ENCODE results near the gene OSM. TPM values are rescaled to one million over a fixed set of nuclear protein-coding genes. Genes with fewer than 3 reads are reported as not detected.

The OSM gene
- total RNA-seq, 4 donors from 2014 or later = 4.1 to 7.7 TPM; not detected in 2

DNA sequence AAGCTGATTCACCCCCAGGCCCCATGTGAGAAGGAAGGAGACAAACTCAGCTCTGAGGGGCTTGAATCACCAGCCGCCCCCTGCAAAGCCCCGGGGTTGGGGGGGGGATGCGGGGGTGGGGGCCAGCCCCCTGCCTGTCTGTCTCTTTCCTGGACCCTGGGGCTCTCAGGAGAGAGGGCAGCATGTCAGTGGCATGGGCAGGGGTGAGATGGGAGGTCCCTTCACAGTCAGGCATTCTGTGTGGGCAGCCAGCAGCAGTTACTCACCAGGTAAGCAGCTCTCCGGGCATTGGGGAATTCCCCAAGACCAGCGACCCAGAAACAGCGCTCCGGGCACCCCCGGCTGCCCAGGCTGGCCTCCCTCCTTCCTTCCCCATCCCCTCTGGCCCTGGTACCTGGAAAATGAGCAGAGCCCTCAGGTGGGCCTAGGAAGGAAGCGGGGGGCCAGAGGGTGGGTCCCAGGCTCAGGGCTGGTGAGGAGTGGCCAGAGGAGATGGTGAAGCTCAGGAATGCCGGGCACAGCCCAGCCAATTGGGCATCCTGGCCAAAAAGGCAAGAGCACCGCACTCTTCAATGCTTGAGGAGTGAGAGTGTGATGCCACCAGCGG, 15.9 kb downstream of the OSM start:
- H3K27me3 ChIP-seq = peaks cover 42% of the 10 kb centered on the region
- ATAC-seq = no peak

DNA sequence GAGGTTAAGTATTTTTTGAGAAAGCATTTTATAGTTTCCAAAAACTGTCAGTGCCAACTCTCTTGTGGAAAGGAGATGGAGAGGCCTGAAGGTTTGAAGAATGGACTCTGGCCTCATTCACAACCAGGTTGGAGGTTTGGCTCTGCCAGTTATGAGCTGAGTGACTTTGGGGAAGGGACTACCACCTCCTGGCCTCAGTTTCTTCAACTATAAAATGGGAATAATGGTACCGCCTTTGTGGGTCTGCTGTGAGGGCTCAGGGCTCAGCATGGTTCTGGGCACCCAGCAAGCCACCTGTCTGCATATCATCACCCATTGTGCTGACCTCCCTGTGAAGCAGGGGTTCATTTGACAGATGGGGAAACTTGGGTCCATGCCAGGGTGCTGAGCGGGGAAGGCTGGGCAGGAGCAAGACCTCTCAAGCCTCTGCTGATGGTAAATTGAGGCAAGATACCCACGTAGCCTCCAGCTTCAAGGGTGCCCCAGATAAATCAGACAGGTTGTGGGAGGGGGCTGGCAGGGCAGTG, 16.5 kb downstream of the OSM start:
- ATAC-seq = no peak
- no peak for TF ChIP-seq POLR2A (IDR thresholded peaks at IDR 0.05)
- TF ChIP-seq EP300 (IDR thresholded peaks at IDR 0.05) = no peak
- no peak for TF ChIP-seq POLR2AphosphoS5 (IDR thresholded peaks at IDR 0.05)
- TF ChIP-seq, protein P1, sequence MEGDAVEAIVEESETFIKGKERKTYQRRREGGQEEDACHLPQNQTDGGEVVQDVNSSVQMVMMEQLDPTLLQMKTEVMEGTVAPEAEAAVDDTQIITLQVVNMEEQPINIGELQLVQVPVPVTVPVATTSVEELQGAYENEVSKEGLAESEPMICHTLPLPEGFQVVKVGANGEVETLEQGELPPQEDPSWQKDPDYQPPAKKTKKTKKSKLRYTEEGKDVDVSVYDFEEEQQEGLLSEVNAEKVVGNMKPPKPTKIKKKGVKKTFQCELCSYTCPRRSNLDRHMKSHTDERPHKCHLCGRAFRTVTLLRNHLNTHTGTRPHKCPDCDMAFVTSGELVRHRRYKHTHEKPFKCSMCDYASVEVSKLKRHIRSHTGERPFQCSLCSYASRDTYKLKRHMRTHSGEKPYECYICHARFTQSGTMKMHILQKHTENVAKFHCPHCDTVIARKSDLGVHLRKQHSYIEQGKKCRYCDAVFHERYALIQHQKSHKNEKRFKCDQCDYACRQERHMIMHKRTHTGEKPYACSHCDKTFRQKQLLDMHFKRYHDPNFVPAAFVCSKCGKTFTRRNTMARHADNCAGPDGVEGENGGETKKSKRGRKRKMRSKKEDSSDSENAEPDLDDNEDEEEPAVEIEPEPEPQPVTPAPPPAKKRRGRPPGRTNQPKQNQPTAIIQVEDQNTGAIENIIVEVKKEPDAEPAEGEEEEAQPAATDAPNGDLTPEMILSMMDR (IDR thresholded peaks at IDR 0.05) = no peak
- no peaks in the 10 kb centered on the region for H3K9me3 ChIP-seq
- peak overlapping the region in 1 of 4 donors; percentile 43 for H3K27ac ChIP-seq
- peaks cover 49% of the 10 kb centered on the region for H3K27me3 ChIP-seq
- H3K36me3 ChIP-seq = no peaks in the 10 kb centered on the region
- WGBS, 2 donors (ENCODE audit: low coverage in 1 of 2) = 100% methylated on average over 1 of the region's 3 CpGs; no CpG with 5 or more reads in 1 of the 2 donors
- H3K4me1 ChIP-seq = peaks cover 0 to 39% (median 21%) of the 10 kb centered on the region in 3 donors
- no peak overlapping the region for H3K4me3 ChIP-seq

More for the DNA sequence above, 15.9 kb downstream of the OSM start:
- H3K9me3 ChIP-seq = no peaks in the 10 kb centered on the region
- no peaks in the 10 kb centered on the region for H3K36me3 ChIP-seq
- H3K27ac ChIP-seq = peak overlapping the region in 1 of 4 donors; percentile 43
- no peak overlapping the region for H3K4me3 ChIP-seq
- TF ChIP-seq POLR2A (IDR thresholded peaks at IDR 0.05) (no peak), EP300 (IDR thresholded peaks at IDR 0.05) (no peak), POLR2AphosphoS5 (IDR thresholded peaks at IDR 0.05) (no peak)
- TF ChIP-seq, protein P1 (IDR thresholded peaks at IDR 0.05) = no peak
- peaks cover 0 to 37% (median 18%) of the 10 kb centered on the region in 3 donors for H3K4me1 ChIP-seq
- WGBS, 2 donors (ENCODE audit: low coverage in 1 of 2) = 100% methylated on average over 1 of the region's 12 CpGs; no CpG with 5 or more reads in 1 of the 2 donors

DNA sequence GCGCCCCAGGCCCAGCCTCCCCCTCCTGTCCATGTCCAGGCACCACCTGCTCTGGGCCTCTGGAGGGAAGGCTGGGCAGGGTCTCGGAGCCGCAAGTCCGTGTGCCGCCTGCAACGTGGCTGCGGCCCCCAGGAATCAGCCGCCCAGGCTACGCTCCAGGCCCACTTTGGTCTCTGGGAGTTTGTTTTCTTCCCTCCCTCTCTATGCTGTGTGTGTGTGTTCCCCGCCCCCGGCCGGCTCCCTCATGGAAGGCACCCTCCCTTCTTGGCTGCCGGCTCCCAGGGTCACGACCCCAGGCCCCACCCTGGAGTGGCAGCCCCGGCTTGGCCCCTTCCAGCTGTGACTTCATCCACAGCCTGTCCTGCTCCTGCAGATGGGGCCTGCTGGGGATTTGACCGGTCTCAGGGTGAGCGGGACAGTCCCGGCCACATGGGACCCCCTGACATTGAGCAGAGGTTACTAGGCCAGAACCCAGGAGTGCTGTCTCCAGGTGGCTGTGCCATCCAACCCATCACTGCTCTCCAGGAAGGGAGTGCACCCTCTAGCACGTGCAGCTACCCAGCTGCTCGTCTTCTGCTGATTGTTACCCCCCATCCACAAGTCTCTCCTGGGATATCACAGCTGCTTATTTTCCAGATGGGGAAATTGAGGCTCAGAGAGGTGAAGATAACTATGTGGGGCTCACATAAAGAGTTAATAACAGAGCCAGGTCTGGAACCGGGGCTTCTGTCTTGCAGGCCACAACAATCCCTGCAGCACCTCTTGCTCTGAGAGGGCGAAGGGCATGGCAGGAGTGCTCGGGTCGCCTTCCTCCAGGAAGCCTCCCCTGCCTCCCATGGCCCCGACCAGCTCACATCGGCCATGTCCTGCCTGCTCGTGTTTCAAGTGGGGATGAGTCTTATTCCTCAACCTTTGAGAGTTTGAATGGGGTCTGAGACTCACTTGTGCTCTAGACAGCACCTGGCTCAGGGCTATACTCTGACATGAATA, 17.3 kb downstream of the OSM start:
- Histone ChIP-seq H3K36me3 (no peaks in the 10 kb centered on the region), H3K27ac (peak overlapping the region in 2 of 4 donors; percentile 22 to 67), H3K9me3 (no peaks in the 10 kb centered on the region), H3K4me3 (no peak overlapping the region), H3K4me1 (peaks cover 0 to 39% (median 21%) of the 10 kb centered on the region in 3 donors), H3K27me3 (peaks cover 54% of the 10 kb centered on the region)
- TF ChIP-seq POLR2A (IDR thresholded peaks at IDR 0.05) (no peak), POLR2AphosphoS5 (IDR thresholded peaks at IDR 0.05) (no peak)
- TF ChIP-seq, protein P1 (IDR thresholded peaks at IDR 0.05) = no peak
- ATAC-seq = peak; percentile 74
- 90 to 92% methylated on average over 2 to 6 of the region's 27 CpGs for WGBS, 2 donors (ENCODE audit: low coverage in 1 of 2)

DNA sequence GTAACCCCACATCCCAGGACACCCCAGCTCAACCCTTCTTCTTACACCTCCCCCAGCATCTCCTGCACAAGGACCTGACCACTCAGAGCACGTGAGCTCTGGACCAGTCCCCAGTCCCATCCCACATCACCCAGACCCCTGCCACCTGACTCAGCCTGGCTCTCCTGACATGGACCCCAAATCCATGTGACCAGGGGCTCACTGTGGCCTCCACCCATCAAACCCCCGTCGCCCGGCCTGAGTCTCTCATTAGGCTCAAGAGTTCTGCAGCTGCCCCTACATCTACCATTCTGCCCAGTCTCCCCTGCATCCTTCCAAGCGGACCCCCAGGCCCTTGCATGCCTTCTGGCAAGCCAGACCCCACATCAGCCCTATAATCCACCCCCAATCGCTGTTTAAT, 18.2 kb downstream of the OSM start:
- TF ChIP-seq POLR2A (IDR thresholded peaks at IDR 0.05) = no peak
- no peak for TF ChIP-seq EP300 (IDR thresholded peaks at IDR 0.05)
- TF ChIP-seq POLR2AphosphoS5 (IDR thresholded peaks at IDR 0.05) = no peak
- TF ChIP-seq, protein P1 (IDR thresholded peaks at IDR 0.05) = no peak
- ATAC-seq = no peak
- WGBS, 2 donors (ENCODE audit: low coverage in 1 of 2) = 66 to 74% methylated on average over 6 of the region's 6 CpGs
- no peaks in the 10 kb centered on the region for H3K9me3 ChIP-seq
- peaks cover 63% of the 10 kb centered on the region for H3K27me3 ChIP-seq
- H3K36me3 ChIP-seq = no peaks in the 10 kb centered on the region
- H3K4me3 ChIP-seq = no peak overlapping the region
- peak overlapping the region in 2 of 4 donors; percentile 22 to 67 for H3K27ac ChIP-seq
- peaks cover 0 to 31% (median 19%) of the 10 kb centered on the region in 3 donors for H3K4me1 ChIP-seq

All from gastroesophageal sphincter (tissue), 4 donors.